ENCODE measurements around the gene ATP5PD.
"Not testable (repeated sequence)": the region's sequence is repeated elsewhere in the genome, so short reads cannot be mapped to it uniquely, and the experiment has no call there.

ATP5PD gene

DNA sequence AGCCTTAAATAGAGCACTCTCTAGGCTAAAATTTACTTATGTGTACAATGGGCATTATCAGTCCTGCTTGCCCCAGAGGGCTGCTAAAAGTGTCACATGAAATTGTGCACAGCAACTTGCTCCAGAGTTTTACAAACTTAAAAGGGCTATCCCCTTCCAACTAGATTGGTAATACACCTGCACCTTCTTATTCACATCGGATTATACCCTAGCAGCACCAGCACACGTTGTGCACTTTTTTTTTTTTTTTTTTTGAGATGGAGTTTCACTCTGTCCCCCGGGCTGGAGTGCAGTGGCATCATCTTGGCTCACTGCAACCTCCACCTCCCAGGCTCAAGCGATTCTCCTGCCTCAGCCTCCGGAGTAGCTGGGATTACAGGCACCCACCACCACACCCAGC, 3.0 kb downstream of the ATP5PD start:
- H3K27me3 ChIP-seq (ENCODE audit: control insufficient read depth, insufficient read depth, low read length); H3K4me1 ChIP-seq (ENCODE audit: control insufficient read depth, insufficient read depth, low read length); H3K9me3 ChIP-seq (ENCODE audit: control insufficient read depth, low read length); H3K36me3 ChIP-seq (ENCODE audit: control insufficient read depth, insufficient read depth, low read length); H3K4me3 ChIP-seq (ENCODE audit: low read length); H3K9ac ChIP-seq (ENCODE audit: low read length): not testable (repeated sequence)

DNA sequence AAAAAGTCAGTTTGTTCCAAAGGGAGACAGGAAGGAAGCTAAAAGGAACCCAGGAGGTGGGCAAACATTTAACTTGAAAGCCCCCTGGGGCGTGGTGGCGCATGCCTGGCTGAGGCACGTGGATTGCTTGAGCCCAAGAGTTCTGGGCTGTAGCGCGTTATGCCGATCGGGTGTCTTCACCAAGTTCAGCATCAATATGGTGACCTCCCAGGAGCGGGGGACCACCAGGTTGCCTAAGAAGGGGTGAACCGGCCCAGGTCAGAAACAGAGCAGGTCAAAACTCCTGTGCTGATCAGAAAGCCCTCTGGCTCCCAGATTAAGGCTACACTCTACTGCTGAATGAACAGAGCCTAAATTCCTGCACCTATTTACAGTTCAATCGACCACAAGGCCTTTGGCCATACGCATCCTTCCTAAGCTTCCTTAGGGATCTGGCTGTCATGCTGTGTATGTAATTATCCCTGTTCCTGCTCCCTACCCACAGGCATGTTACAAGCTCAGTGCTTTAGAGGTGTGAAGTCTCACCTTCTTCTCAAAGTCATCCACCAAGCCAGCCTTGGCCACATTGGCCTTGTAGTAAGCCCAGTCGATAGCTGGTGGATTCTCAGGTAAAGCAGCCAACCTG, 5.0 kb downstream of the ATP5PD start:
- no peaks in the 10 kb centered on the region for H3K9me3 ChIP-seq (ENCODE audit: control insufficient read depth, low read length)
- no peak overlapping the region for H3K4me3 ChIP-seq (ENCODE audit: low read length)
- no peaks in the 10 kb centered on the region for H3K36me3 ChIP-seq (ENCODE audit: control insufficient read depth, insufficient read depth, low read length)
- no peaks in the 10 kb centered on the region for H3K27me3 ChIP-seq (ENCODE audit: control insufficient read depth, insufficient read depth, low read length)
- H3K4me1 ChIP-seq (ENCODE audit: control insufficient read depth, insufficient read depth, low read length) = peaks cover 2% of the 10 kb centered on the region
- no peak overlapping the region for H3K9ac ChIP-seq (ENCODE audit: low read length)

DNA sequence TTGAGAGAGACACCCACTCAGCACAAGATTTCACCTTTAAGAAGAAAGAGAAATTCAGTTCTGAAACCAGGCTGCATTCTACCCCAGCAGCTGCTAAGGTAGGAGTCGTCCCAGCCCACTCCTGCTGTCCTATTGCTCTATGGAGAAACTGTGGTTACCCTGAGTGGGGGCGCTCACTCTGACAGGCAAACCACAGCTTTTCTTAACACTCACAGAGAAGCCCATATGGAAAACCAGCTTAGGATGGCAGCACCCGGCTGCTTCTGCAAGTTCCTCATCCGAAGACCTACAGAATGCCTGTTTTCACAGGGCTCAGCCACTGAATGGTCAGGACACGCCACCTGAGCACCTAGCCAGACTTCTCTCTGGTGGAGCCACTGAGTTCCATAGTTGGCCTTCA, 7.5 kb downstream of the ATP5PD start:
- Histone ChIP-seq H3K4me1 (ENCODE audit: control insufficient read depth, insufficient read depth, low read length) (peaks cover 20% of the 10 kb centered on the region), H3K9ac (ENCODE audit: low read length) (no peak overlapping the region), H3K4me3 (ENCODE audit: low read length) (no peak overlapping the region), H3K27me3 (ENCODE audit: control insufficient read depth, insufficient read depth, low read length) (no peaks in the 10 kb centered on the region), H3K9me3 (ENCODE audit: control insufficient read depth, low read length) (no peaks in the 10 kb centered on the region), H3K36me3 (ENCODE audit: control insufficient read depth, insufficient read depth, low read length) (no peaks in the 10 kb centered on the region)

DNA sequence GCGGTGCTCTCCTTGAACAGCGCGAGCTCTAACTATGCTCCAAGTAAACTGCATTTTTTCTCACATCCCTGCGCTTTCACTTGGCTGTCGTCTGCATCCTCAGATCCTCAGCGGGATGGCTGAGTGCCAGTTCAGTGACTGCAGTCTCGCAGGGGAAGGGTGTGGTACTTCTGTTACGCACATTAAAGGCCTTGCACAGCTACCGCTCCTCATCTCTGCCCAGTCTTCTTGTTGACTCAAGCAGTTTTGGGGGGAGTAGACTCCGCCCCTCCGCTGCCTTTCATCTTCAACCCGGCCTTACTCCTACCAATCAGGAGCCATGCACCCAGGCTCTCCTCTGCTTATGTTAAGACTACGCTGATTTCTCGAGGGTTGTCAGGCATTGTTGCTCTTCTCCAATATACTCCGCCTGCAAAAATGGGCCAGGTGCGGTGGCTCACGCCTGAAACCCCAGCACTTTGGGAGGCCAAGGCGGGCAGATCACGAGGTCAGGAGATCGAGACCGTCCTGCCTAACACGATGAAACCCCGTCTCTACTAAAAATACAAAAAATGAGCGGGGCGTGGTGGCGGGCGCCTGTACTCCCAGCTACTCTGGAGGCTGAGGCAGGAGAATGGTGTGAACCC, 10.0 kb downstream of the ATP5PD start:
- H3K9ac ChIP-seq (ENCODE audit: low read length) = no peak overlapping the region

DNA sequence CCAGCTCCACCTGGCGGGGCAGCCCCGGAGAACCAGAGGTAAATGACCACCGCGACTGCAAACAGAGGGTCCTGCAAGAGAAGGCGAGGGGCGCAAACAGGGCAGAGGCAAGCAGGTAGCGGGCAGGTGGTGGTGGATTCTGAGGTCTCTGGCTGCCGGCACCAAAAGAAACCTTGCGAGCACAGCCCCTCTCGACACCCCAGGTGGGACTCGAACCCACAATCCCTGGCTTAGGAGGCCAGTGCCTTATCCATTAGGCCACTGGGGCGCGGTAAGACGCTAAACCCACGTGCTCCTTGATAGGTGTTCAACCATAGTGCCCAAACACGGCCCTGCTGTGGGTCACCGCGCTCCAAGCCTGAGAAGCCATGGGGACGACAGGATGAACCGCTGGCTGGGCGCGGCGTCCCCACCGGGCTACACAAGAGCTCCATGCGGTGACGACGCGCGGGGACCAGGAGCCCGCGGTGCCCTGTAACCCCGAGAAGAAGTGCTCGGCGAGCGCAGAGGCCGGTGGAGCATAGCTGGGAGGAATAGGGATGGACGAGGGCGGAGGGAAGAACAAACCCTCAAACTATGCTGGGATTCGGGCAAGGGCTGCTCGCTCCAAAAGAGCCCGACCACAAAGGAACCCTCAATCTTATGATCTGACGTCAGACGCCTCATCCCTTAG, 12.4 kb downstream of the ATP5PD start:
- H3K4me1 ChIP-seq (ENCODE audit: control insufficient read depth, insufficient read depth, low read length) = peaks cover 25% of the 10 kb centered on the region
- H3K36me3 ChIP-seq (ENCODE audit: control insufficient read depth, insufficient read depth, low read length) = no peaks in the 10 kb centered on the region
- peak overlapping the region; percentile 70 for H3K4me3 ChIP-seq (ENCODE audit: low read length)
- no peaks in the 10 kb centered on the region for H3K27me3 ChIP-seq (ENCODE audit: control insufficient read depth, insufficient read depth, low read length)
- no peaks in the 10 kb centered on the region for H3K9me3 ChIP-seq (ENCODE audit: control insufficient read depth, low read length)
- H3K9ac ChIP-seq (ENCODE audit: low read length) = peak overlapping the region; percentile 71

More for the DNA sequence above, 10.0 kb downstream of the ATP5PD start:
- H3K27me3 ChIP-seq (ENCODE audit: control insufficient read depth, insufficient read depth, low read length) = no peaks in the 10 kb centered on the region
- H3K4me1 ChIP-seq (ENCODE audit: control insufficient read depth, insufficient read depth, low read length) = peaks cover 25% of the 10 kb centered on the region
- no peaks in the 10 kb centered on the region for H3K9me3 ChIP-seq (ENCODE audit: control insufficient read depth, low read length)
- H3K4me3 ChIP-seq (ENCODE audit: low read length) = no peak overlapping the region
- H3K36me3 ChIP-seq (ENCODE audit: control insufficient read depth, insufficient read depth, low read length) = no peaks in the 10 kb centered on the region

DNA sequence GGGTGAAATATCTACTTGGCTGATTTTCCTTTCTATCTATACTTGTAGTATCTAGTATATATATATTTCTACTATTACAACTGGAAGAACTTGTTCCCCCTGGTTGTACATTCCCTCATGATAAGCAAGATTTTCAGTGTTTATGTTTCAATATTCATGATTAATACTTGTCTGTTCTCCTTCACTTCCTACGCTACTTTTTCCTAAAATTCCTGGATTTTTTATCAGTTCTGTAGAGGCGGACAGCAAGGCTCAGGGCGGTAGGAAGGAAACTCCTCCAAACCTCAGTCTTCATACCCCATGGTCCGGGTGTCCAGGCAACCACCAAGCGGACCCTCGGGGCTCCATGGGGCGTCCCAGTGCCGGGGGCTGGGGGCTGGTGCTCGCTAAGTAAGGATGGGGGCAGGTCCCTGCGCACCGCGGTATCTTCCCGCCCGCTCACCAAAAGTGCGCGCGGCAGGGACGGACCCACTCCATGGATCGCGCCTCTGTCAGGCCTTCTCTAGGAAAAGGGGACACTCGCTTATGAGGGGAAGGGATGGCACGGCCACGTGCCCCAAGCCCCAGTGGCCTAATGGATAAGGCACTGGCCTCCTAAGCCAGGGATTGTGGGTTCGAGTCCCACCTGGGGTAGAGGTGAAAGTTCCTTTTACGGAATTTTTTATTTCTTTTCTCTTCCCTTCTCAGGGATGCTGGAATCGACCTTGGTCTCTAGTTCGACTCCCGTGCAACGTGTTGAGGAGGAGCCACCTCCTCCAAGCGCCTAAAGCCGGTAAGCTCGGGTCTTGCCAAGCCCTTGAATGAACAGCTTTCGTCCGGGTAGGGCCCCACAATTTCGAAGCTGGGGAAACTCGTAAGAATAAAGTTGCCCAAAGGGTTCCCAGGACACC, 13.2 kb downstream of the ATP5PD start:
- H3K4me1 ChIP-seq (ENCODE audit: control insufficient read depth, insufficient read depth, low read length) = peaks cover 25% of the 10 kb centered on the region

DNA sequence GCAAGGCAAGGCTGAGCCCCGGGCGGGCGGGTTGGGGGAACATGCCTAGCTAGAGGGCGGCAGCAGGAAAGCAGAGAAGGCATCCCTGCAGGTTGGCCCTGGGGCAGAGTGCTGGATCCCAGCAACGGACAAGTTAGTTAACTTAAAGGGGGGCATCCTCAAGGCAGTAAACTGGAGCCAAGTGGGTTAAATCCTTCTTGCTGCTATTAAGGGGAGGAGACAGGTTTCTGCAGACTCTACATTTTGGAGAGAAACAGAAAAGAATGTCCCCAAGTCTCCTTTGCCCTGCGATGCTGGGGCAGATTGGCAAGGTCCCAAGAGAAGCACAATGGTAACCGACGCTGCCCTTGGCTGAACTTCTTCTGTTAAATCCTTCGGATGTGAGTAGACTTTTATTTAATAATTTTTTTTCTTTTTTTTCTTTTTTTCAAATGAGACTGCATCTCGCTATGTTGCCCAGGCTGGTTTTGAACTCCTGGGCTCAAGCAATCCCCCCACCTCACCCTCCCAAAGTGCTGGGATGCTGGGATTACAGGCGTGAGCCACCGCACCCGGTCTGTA, 14.0 kb downstream of the ATP5PD start:
- no peak overlapping the region for H3K4me3 ChIP-seq (ENCODE audit: low read length)
- H3K27me3 ChIP-seq (ENCODE audit: control insufficient read depth, insufficient read depth, low read length) = no peaks in the 10 kb centered on the region
- H3K4me1 ChIP-seq (ENCODE audit: control insufficient read depth, insufficient read depth, low read length) = peaks cover 25% of the 10 kb centered on the region
- H3K9ac ChIP-seq (ENCODE audit: low read length) = no peak overlapping the region
- no peaks in the 10 kb centered on the region for H3K36me3 ChIP-seq (ENCODE audit: control insufficient read depth, insufficient read depth, low read length)
- H3K9me3 ChIP-seq (ENCODE audit: control insufficient read depth, low read length) = no peaks in the 10 kb centered on the region

More for the DNA sequence above, 13.2 kb downstream of the ATP5PD start:
- Histone ChIP-seq H3K36me3 (ENCODE audit: control insufficient read depth, insufficient read depth, low read length) (no peaks in the 10 kb centered on the region), H3K27me3 (ENCODE audit: control insufficient read depth, insufficient read depth, low read length) (no peaks in the 10 kb centered on the region), H3K9ac (ENCODE audit: low read length) (peak overlapping the region; percentile 71), H3K4me3 (ENCODE audit: low read length) (peak overlapping the region; percentile 70), H3K9me3 (ENCODE audit: control insufficient read depth, low read length) (no peaks in the 10 kb centered on the region)

DNA sequence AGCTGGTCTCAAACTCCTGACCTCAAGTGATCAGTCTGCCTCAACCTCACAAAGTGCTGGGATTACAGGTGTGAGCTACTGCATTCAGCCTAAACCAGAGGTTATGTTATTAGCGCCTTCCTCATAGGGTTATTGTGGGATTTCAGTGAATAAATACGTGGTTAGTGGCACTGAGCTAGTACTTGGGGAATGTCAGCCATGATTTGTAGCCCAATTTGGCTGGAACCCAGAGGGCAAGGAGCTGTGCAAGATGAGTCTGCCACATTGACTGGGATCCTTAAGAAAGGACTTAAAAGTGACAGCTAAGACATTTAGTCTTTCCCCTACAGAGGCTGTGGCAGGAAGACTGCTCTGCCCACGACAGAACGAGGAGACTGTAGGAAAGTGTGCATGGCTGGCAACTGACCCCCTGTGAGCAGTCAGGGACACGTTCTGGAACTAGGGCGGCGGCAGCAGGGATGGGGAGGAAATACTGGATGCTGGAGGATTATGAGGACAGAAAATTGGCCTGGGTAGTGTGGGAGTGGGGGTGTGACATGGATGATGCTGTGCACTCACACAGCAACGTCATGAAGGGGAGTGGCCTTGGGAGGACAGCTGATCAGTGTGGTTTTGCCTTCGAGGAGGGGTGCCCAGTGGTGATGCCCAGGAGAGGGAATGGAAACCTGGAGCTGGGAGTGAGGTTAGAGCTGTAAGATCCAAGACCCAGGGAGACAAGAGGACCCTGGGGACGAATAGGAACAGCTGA, 14.6 kb downstream of the ATP5PD start:
- Histone ChIP-seq H3K9ac (ENCODE audit: low read length) (no peak overlapping the region), H3K36me3 (ENCODE audit: control insufficient read depth, insufficient read depth, low read length) (no peaks in the 10 kb centered on the region), H3K4me1 (ENCODE audit: control insufficient read depth, insufficient read depth, low read length) (peaks cover 25% of the 10 kb centered on the region), H3K4me3 (ENCODE audit: low read length) (no peak overlapping the region), H3K9me3 (ENCODE audit: control insufficient read depth, low read length) (no peaks in the 10 kb centered on the region), H3K27me3 (ENCODE audit: control insufficient read depth, insufficient read depth, low read length) (no peaks in the 10 kb centered on the region)

DNA sequence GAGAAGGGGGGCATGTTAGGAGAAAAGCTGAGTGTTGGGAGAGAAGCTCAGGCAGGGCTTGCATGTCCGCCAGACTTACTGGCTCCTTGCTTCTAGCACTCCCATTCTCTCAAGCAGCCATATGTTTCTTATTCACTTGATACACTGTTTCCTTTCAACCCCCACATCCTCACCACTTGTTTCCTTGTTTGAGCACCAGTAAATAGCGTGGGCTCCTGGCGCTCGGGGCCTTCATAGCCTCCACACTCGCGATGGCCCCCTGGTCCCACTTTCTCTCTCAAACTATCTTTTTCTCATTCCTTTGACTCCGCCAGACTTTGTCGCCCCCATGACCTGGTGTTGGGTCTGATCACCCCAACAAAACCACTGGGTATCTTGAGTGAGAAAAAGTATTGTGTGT, 16.6 kb downstream of the ATP5PD start:
- H3K27me3 ChIP-seq (ENCODE audit: control insufficient read depth, insufficient read depth, low read length) = no peaks in the 10 kb centered on the region
- H3K9ac ChIP-seq (ENCODE audit: low read length) = no peak overlapping the region
- peaks cover 14% of the 10 kb centered on the region for H3K4me1 ChIP-seq (ENCODE audit: control insufficient read depth, insufficient read depth, low read length)

DNA sequence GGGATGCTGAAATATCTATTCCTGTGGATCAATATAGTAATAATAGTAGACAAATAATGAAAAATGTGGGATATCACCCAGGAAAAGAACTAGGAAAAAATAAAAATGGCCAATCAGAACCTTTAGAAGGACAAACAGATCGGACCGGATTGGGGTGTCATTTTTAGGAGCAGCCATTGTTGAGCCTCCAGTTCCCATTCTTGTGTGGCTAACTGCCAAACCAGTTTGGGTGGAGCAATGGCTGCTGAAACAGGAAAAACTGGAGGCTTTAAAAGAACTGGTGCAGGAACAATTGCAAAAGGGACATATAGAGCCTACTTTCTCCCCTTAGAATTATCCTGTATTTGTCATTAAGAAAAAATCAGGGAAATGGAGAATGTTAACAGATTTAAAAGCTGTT, 20.1 kb downstream of the ATP5PD start:
- H3K9ac ChIP-seq (ENCODE audit: low read length); H3K27me3 ChIP-seq (ENCODE audit: control insufficient read depth, insufficient read depth, low read length); H3K4me1 ChIP-seq (ENCODE audit: control insufficient read depth, insufficient read depth, low read length); H3K9me3 ChIP-seq (ENCODE audit: control insufficient read depth, low read length); H3K36me3 ChIP-seq (ENCODE audit: control insufficient read depth, insufficient read depth, low read length); H3K4me3 ChIP-seq (ENCODE audit: low read length): not testable (repeated sequence)

More for the DNA sequence above, 16.6 kb downstream of the ATP5PD start:
- Histone ChIP-seq H3K4me3 (ENCODE audit: low read length) (no peak overlapping the region), H3K36me3 (ENCODE audit: control insufficient read depth, insufficient read depth, low read length) (no peaks in the 10 kb centered on the region), H3K9me3 (ENCODE audit: control insufficient read depth, low read length) (no peaks in the 10 kb centered on the region)

DNA sequence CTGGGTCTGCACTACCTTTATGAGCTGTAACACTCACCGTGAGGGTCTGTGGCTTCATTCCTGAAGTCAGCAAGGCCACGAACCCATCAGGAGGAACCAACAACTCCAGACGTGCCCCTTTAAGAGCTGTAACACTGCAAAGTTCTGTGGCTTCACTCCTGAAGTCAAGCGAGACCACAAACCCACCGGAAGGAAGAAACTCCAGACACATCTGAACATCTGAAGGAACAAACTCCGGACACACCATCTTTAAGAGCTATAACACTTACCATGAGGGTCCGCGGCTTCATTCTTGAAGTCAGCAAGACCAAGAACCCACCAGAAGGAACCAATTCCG, 21.4 kb downstream of the ATP5PD start:
- not testable (repeated sequence) for H3K9me3 ChIP-seq (ENCODE audit: control insufficient read depth, low read length); H3K36me3 ChIP-seq (ENCODE audit: control insufficient read depth, insufficient read depth, low read length); H3K4me3 ChIP-seq (ENCODE audit: low read length); H3K27me3 ChIP-seq (ENCODE audit: control insufficient read depth, insufficient read depth, low read length); H3K4me1 ChIP-seq (ENCODE audit: control insufficient read depth, insufficient read depth, low read length); H3K9ac ChIP-seq (ENCODE audit: low read length)
